Tibial artery (tissue), 4 donors: ENCODE results near the gene SLC9A9.

ENCODE experiments used
- DNase-seq, 2 donors: peaks; one replicate each; pipeline ENCODE4 v3.0.0-alpha.2; 2019
- H3K27ac ChIP-seq, 2 donors: fragments of 200-600 bp; sonication (generic) in 1 of 2; 1 replicate in 1 of 2; 2 replicates in 1 of 2; pipeline ENCODE4 v1.5.1; 2018 to 2019; ENCODE audit warnings: mild to moderate bottlenecking in 1 of 2
- H3K27me3 ChIP-seq, 2 donors: fragments of 200-600 bp; sonication (generic) in 1 of 2; one replicate each; pipeline versions ENCODE4 v1.5.1 to v1.6.0; 2016 to 2019
- H3K36me3 ChIP-seq, 3 donors: fragments of 200-600 bp; sonication (generic) in 2 of 3; one replicate each; pipeline ENCODE4 v1.5.1; 2016 to 2019; ENCODE audit warnings: mild to moderate bottlenecking in 2 of 3
- H3K4me1 ChIP-seq, 4 donors: fragments of 200-600 bp; sonication (generic) in 2 of 4; 1 replicate in 3 of 4; 2 replicates in 1 of 4; pipeline ENCODE4 v1.5.1; 2016 to 2019
- H3K4me3 ChIP-seq, 2 donors: fragments of 200-600 bp; sonication (generic) in 1 of 2; 1 replicate in 1 of 2; 2 replicates in 1 of 2; pipeline ENCODE4 v1.5.1; 2018 to 2019; ENCODE audit warnings: mild to moderate bottlenecking in 2 of 2
- H3K9me3 ChIP-seq, 3 donors: fragments of 200-600 bp; sonication (generic) in 1 of 3; one replicate each; pipeline ENCODE4 v1.5.1; 2016 to 2019
- intact Hi-C: fragments of 100-400 bp; cut with DNase I; formaldehyde crosslinking; loops from one replicate; pipeline ENCODE4 v1.15.0; 2023; ENCODE audit warnings: low total_unique reads
- TF ChIP-seq, protein P1 (sequence below), 2 experiments: fragments of 200-600 bp in 1 of 2; fragments of 450-650 bp in 1 of 2; IDR thresholded peaks; one replicate each; pipeline ENCODE4 v1.5.1; 2017 to 2019; ENCODE audit warnings: antibody characterized with exemption in 2 of 2, mild to moderate bottlenecking in 1 of 2, moderate library complexity in 1 of 2

SLC9A9 gene

DNA sequence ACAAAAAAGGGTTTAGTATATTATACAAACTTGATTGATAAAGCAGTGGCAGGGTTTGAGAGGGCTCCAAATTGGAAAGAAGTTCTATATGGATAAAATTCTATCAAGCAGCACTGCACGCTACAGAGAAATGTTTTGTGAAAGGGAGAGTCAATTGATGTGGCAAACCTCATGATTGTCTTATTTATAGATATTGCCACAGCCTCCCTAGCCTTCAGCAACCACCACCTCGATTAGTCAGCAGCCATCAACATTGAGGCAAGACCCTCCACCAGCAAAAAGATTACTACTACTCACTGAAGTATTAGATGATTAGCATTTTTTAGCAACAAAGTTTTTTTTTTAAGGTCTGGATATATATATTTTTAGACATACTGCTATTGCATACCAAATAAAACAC lies 432.0 kb downstream of the SLC9A9 start:
- no peak for DNase-seq
- TF ChIP-seq, protein P1, sequence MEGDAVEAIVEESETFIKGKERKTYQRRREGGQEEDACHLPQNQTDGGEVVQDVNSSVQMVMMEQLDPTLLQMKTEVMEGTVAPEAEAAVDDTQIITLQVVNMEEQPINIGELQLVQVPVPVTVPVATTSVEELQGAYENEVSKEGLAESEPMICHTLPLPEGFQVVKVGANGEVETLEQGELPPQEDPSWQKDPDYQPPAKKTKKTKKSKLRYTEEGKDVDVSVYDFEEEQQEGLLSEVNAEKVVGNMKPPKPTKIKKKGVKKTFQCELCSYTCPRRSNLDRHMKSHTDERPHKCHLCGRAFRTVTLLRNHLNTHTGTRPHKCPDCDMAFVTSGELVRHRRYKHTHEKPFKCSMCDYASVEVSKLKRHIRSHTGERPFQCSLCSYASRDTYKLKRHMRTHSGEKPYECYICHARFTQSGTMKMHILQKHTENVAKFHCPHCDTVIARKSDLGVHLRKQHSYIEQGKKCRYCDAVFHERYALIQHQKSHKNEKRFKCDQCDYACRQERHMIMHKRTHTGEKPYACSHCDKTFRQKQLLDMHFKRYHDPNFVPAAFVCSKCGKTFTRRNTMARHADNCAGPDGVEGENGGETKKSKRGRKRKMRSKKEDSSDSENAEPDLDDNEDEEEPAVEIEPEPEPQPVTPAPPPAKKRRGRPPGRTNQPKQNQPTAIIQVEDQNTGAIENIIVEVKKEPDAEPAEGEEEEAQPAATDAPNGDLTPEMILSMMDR (IDR thresholded peaks at IDR 0.05) = no peak
- intact Hi-C loops = no loop called here

DNA sequence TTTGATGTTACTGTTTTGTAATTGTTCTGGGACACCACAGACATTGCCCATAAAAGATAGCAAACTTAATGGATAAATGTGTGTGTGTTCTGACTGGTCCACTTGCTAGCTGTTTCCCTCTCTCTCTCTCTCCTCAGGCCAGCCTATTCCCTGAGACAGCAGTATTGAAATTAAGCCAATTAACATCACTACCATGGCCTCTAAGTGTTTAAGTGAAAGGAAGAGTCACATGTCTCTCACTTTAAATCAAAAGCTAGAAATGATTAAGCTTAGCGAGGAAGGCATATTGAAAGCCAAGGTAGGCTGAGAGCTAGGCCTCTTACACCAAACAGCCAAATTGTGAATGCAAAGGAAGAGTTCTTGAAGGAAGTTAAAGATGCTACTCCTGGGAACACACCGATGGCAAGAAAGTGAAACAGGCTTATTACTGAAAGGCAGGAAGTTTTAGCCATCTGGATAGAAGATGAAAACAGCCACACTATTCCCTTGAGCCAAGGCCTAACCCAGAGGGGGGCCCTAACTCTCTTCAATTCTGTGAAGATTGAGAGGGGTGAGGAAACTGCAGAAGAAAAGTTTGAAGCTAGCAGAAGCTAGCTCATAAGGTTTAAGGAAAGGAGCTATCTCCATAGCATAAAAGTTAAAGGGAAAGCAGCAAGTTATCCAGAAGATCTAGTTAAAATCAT lies 433.6 kb downstream of the SLC9A9 start:
- H3K27me3 ChIP-seq = no peaks in the 10 kb centered on the region
- H3K4me1 ChIP-seq = no peaks in the 10 kb centered on the region
- no peak overlapping the region for H3K4me3 ChIP-seq
- no peak for DNase-seq
- H3K36me3 ChIP-seq = no peaks in the 10 kb centered on the region
- no peaks in the 10 kb centered on the region for H3K9me3 ChIP-seq
- TF ChIP-seq, protein P1 (IDR thresholded peaks at IDR 0.05) = no peak
- no peak overlapping the region for H3K27ac ChIP-seq
- intact Hi-C loops = no loop called here

More for the DNA sequence above, 432.0 kb downstream of the SLC9A9 start:
- Histone ChIP-seq H3K4me3 (no peak overlapping the region), H3K9me3 (no peaks in the 10 kb centered on the region), H3K36me3 (no peaks in the 10 kb centered on the region), H3K27me3 (no peaks in the 10 kb centered on the region), H3K4me1 (no peaks in the 10 kb centered on the region), H3K27ac (no peak overlapping the region)

DNA sequence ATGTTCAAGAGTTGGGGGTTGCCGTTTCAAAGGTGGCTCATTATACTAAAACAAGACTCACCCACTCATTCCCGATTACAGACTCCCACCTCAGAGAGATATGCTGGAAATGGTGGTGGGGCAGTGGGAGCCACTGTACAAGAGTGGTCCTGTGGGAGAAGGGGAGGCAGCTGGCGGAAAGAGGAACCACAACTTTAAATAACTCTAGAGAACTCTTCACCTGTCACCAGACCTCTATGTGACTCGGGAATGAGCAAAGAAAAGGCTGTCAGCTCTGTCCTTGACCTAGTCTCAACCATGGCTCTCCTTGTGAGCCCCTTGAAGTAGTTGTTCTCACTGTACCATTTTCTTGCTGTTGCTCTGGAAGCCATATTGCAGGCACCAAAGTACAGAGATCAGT lies 434.9 kb downstream of the SLC9A9 start:
- H3K27ac ChIP-seq = no peak overlapping the region
- TF ChIP-seq, protein P1 (IDR thresholded peaks at IDR 0.05) = no peak

DNA sequence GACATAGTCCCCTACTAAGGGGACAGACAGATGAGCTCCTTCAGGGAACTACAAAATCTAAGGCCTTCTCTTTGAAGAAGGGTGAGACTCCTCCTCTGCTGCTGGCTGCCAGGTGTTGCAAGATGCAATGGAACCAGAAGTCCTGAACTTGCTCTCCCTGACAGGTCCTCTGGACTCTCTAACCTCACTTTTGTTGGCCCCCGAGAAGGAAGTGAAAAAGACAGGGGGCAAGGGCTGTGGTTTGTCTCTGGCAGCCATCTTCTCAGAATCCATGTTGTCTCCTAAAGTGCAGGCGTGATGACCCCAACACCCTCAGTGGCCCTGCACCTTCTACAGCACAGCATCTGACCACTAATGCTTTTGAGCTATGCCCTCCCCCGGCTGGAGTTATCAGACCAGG lies 436.2 kb downstream of the SLC9A9 start:
- TF ChIP-seq, protein P1 (IDR thresholded peaks at IDR 0.05) = no peak
- no peaks in the 10 kb centered on the region for H3K4me1 ChIP-seq
- no peak overlapping the region for H3K27ac ChIP-seq
- no peak for DNase-seq
- no peaks in the 10 kb centered on the region for H3K27me3 ChIP-seq
- no peaks in the 10 kb centered on the region for H3K9me3 ChIP-seq
- H3K4me3 ChIP-seq = no peak overlapping the region
- intact Hi-C loops = no loop called here
- no peaks in the 10 kb centered on the region for H3K36me3 ChIP-seq

More for the DNA sequence above, 434.9 kb downstream of the SLC9A9 start:
- no peak for DNase-seq
- no peaks in the 10 kb centered on the region for H3K9me3 ChIP-seq
- no peak overlapping the region for H3K4me3 ChIP-seq
- intact Hi-C loops = no loop called here
- no peaks in the 10 kb centered on the region for H3K4me1 ChIP-seq
- no peaks in the 10 kb centered on the region for H3K36me3 ChIP-seq
- no peaks in the 10 kb centered on the region for H3K27me3 ChIP-seq

DNA sequence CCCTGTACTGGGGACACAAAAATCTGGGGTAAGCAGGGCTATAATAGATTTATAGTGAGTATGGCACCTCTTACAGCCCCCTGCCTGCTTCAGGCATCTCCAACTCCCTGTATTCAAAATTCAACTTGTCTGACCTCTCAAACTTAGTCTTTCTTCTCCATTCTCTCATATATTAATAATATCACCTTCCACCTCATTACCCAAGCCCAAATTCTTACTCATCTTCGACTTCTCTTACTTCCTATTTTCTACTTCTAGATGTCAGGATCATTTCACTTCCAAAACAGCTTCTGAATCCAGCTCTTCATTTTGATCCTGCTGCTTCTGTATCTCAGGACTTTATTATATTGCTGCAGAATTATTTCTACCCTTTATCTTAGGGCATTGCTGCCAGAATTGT lies 438.0 kb downstream of the SLC9A9 start:
- Histone ChIP-seq H3K9me3 (no peaks in the 10 kb centered on the region), H3K27ac (no peak overlapping the region), H3K4me1 (no peaks in the 10 kb centered on the region), H3K36me3 (no peaks in the 10 kb centered on the region), H3K4me3 (no peak overlapping the region), H3K27me3 (no peaks in the 10 kb centered on the region)
- intact Hi-C loops = no loop called here
- TF ChIP-seq, protein P1 (IDR thresholded peaks at IDR 0.05) = no peak
- DNase-seq = no peak

DNA sequence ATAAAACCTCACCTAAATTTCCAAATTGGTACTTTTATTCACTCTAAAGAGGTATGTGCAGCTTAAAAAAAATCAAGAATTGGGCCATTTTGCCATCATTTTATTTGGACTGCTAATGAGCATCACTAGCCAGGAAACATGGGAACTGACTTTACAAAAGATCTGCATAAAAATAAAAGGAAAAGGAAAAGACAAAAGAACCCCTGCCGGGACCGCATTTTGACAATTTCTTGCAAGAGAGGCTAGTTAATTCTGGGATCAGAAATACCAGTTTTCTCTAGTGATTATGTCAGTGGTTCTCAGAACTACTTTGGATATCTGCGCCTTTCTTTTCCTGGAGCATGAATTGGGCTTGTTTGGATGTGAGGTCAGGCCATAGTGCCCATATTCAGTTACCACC lies 439.5 kb downstream of the SLC9A9 start:
- Histone ChIP-seq H3K9me3 (no peaks in the 10 kb centered on the region), H3K36me3 (no peaks in the 10 kb centered on the region), H3K27me3 (no peaks in the 10 kb centered on the region), H3K27ac (no peak overlapping the region), H3K4me1 (no peaks in the 10 kb centered on the region), H3K4me3 (no peak overlapping the region)
- TF ChIP-seq, protein P1 (IDR thresholded peaks at IDR 0.05) = no peak
- DNase-seq = no peak
- intact Hi-C loops = no loop called here
